Activated CD4-positive, alpha-beta T cell treated with anti-CD3 and anti-CD28 coated beads for 24 hours (primary cell): ENCODE data around the gene RANBP10.

Experiments used
- DNase-seq, 2 donors: peaks; one replicate each; pipeline ENCODE4 v3.0.0-alpha.2; 2020; ENCODE audit warnings: low read depth in 2 of 2

The RANBP10 gene

DNA sequence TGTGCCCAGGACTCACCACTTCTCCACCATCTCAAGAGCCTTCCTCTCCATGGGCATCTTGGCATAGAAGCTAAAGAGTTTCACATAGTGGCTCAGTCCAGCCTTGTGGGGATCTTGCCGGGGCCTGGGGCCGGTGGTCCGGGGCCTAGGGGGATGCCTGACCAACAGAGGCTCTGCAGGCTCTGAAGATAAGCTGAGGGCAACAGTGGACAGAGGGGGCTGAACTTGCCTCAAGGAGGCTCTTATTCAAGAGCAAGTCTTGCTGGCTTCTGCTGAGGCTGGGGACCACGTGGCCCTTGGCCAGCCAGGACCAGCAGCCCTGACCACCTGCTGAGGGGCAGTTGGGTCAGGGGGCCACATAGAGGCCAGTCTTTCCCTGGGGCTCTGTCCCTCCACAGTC is 22.3 kb upstream of the RANBP10 start:
- DNase-seq = no peak

DNA sequence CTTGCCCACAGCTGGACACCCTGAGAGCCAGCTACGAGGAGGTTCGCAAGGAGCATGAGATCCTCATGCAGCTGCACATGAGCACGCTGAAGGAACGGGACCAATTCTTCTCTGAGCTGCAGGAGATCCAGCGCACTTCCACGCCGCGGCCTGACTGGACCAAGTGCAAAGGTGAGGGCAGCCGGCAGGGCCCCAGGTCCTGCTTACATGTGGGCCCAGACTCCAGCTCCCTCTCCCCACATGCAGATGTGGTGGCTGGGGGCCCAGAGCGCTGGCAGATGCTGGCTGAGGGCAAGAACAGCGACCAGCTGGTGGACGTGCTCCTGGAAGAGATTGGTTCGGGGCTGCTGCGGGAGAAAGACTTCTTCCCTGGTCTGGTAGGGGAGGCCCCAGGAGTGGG is 19.5 kb upstream of the RANBP10 start:
- no peak for DNase-seq

DNA sequence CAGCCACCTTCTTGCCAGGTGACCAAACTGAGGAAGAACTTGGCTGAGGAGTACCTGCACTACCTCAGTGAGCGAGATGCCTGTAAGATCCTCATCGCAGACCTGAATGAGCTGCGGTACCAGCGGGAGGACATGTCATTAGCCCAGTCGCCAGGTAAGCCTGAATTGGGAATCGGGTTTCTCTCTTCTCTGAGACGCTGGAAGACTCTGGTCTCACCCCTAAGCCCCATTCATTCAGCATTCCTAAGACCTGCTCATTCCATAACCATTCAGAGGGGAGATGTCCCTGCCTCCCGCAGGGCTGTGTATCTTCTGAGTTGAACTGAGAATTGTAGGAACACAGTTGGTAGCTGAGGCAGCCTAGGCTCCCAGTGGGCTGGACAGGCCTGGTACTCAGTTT is 18.8 kb upstream of the RANBP10 start:
- no peak for DNase-seq

DNA sequence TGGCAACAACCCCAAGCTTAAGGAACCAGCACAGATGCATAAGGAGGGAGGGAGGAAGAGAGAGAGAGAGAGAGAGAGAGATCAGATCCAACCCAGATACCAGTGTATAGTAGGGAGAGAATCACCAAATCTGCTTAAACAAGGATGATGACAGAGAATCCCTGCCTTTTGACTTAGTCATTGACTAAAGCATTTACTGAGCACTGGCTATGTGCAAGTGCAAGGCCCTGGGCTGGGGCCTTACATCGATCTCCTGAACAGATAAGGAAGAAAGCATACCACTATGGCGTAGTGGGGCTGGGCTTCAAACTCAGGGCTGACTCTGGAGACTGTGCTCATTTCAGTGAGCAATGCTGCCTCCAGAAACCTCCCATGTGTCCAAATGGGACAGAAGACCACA is 16.2 kb upstream of the RANBP10 start:
- DNase-seq = no peak

DNA sequence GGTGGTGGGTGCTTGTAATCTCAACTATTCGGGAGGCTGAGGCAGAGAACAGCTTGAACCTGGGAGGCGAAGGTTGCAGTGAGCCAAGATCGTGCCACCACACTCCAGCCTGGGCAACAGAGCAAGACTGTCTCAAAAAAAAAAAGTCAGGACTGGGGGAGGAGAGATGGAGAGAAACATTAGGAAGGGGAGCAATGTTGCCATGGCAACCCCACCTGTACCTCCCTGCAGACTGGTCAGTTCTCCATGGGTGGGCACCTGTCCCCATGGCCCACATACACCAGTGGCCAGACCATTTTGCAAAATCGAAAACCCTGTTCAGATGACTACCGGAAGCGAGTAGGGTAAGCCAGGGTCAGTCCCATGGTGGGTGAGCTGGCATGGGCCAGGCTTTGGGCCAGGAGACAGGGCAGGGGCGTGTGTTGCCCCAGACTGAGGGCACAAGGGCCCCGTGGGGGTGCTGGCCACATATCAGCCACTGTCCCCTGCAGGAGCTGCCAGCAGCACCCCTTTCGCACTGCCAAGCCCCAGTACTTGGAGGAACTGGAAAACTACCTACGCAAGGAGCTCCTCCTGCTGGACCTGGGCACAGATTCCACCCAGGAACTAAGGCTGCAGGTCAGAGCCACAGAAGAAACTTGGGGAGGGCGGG is 14.4 kb upstream of the RANBP10 start:
- no peak for DNase-seq

DNA sequence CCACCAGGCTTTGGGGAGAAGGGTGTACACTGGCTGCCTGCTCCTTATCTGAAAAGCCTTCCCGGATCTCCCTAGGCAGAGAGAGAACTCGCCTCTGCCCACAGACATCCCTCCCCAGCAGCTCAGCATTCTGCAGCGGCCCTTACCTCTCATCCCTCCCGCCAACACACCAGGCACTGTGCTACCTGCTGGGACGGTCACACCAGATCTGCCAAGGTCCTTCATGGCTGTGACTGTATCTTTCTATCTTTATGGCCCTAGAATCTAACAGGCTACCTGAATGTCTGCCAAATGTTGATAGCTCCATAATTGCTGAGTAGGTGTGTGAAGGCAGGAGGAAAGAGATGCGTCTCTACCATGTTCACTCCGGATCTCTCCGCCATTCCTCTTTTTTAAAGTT is 8.2 kb upstream of the RANBP10 start:
- DNase-seq = no peak

DNA sequence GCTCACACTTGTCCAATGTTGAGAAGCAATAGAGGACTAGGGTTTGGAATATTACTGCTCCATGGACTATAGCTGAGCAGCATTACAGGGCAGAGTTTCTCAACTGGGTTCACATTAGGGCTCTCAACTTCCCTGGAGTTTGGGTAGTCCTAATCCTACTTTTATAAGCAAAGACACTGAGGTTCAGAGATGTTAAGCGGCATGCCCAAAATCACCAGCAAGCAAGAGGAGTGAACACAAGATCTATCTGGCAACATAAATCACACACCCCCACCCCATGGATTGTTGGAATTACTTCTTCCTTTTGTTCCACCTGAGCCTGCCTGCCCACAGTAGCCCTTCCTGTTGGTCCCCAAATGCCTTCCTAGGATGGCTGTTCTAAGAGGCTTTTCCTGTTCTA is 5.5 kb upstream of the RANBP10 start:
- DNase-seq = no peak

DNA sequence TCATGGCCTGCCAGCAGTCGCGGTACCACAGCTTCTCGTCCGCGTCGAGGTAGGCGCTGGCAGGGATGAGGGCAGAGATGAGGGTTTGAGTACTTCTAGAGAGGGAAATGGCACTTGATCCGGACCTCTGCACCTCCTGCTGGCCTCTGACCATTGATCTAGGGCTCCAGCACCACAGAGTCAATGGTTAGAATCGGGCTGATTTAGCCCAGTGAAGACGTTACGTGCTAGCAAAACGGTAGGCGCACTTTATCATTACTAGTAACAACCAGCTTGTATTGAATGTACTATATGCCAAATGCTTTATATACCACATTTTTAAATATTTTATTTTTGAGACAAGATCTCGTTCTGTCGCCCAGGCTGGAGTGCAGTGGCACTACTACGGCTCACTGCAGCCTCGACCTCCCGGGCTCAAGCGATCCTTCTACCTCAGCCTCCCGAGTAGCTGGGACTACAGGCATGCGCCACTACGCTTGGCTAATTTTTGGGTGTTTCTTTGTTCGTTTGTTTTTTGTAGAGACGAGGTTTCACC is 855 bp upstream of the RANBP10 start:
- no peak for DNase-seq

DNA sequence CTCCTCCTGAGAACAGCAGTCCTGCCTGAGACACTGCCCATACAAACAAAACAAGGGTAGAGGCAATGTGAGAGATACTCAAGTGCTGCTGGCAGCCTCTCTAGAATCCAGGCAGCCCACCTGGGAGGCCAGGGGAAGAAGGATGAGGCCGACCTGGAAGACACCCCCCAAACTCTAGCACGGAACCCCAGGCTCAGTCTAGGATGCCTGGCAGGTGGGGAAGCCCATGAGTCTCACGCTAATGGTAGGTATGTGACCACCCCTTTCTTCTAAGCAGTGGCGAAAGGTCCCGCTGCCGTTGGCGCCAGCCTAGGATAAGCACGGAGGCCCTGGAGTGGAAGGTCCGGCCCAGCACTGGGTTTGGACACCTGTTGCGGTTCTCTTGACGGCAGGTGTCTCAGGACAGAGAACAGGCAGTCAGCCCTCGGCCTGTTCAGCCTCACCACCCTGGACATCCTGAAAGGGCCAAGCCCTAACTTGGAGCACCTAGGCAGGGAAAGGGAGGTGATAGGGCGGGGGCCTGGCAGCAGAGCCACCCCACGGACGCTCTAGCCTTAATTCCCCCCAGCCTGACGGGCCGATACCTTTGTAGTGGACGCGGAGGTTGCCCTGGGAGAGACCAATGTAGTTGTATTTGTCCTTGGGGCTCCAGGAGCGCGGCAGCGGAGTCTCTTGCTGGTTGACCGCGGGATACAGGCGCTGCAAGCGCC is 487 bp downstream of the RANBP10 start:
- DNase-seq = no peak

DNA sequence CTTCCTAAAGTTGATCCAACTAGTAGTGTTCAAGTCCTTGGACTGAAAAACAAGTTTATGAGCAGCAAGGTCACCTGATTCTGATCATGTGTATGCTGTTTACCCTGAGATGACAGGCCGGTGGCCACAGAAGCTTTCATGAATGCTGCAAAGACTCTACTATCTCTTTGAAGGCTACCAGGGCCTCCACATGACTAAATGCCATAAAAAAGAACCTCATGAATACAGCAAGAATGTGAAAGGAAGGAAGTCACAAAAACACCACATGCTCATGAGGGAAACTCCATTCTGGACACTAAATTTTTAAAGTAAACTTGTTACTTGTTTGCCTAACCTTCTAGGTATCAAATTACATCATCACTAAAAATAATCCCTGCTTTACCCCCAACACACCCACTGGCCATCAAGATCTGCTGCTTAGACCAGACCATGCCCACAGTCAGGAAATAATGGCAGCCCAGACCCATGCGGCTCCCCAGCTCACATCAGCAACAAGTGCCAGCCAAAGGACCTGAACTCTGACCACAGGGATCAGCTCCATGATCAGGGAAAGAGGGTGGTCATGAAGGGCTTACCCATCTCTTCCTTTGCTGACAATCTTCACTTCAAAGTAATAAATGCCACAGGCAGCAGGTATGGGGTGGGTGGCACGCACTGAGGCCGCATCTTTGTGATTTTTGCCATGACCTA is 1.4 kb downstream of the RANBP10 start:
- DNase-seq = no peak

DNA sequence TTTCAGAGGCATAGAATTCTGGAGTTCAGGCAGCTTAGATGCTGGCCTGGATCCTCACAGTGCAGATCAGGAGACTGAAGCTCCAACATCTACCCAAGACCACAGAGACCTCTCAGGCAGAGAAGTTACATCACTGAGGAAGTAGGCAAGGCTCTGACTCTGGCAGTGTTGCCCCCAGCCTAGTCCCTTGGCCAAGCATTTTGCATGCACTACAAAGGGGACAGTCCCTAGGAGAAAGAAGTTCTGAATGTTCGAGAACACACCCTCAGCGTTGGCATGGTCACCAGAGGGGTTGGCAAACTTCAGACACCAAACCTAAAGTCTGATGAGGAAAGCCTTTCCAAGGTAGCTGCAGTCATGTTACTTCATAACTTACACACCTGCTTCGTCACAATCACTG is 2.5 kb downstream of the RANBP10 start:
- DNase-seq = no peak

DNA sequence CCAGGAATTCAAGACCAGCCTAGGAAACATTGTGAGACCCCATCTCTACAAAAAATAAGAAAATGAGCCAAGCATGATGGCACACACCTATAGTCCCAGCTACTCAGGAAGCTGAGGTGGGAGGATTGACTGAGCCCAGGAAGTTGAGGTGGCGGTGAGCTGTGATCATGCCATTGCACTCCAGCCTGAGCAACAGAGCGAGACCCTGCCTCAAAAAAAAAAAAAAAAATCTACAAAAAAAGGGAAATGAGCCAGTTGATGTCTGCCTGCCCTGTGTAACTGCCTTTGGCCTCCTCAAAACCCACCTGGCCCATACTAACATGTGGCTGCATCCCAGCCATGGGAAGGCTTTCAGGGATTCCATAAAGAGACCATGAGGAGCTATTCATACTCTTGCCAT is 4.5 kb downstream of the RANBP10 start:
- DNase-seq = no peak

DNA sequence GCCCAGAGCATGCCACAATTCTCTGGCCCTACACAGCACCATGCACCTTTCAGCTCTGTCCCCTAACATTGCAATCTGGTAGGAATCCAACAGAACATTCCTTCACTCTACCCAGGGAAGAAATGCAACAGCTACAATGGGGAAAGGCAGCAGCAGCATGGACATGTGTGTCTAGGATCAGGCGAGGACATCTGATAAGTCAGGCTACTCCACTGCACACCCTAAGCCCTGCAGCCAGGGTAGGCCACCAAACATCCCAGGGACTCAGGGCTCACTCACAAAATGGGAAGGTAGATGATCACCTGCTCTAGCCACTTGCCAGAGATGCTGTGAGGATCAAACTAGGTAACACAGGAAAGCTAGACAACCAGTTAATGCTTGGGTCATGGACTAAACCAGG is 5.1 kb downstream of the RANBP10 start:
- DNase-seq = no peak

DNA sequence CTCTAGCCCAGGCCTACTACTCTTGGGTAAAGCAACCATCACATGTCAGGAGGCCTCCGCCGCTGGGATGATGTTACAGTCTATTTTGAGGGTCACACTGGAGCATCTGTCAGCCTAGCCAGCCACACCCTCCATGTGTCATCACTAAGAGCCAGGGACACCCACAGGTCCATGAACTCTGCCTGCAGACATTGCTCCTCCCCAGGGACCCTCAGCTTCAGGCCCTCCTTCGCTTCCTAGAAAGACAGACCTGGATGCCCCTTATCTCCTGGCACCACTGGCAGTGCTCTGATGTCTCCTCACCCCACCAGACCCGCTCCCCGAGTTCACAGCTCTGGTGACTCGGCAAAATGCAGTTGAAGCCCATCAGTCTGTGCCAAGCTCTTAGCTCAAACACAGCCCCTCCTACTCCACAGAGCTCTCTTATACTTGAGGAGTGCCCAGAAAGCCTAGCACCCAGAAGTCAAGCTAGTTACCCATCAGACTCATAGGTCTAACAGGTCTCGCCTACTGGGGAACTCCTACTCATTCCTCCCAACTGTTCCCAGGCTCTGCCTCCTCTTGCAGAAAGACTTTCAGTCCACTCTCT is 5.9 kb downstream of the RANBP10 start:
- DNase-seq = no peak

DNA sequence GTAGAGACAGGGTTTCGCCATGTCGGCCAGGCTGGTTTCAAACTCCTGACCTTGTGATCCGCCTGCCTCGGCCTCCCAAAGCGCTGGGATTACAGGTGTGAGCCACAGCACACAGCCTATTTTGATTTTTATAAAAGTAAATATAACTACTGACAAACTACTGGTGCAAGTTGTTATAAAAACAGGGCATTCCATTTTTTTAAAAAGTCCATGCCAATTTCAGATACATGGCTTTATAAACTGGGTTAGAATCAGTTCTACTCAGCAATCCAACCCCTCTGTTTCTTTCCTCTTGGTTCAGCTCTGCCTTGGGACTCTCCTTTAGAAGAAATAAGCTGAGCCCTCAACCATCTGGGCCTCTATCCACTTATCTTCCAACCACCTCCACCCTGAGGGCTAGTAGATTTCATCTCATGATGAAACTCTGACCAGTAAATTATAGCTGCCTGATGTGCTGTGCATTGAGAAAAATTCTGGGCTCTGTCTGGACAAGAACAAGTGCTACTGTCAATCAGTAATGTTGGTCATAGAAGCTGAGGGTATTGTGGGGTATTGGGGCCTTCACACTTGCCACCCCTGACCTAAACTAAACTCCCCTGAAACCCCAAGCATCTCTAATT is 10.2 kb downstream of the RANBP10 start:
- DNase-seq = no peak

DNA sequence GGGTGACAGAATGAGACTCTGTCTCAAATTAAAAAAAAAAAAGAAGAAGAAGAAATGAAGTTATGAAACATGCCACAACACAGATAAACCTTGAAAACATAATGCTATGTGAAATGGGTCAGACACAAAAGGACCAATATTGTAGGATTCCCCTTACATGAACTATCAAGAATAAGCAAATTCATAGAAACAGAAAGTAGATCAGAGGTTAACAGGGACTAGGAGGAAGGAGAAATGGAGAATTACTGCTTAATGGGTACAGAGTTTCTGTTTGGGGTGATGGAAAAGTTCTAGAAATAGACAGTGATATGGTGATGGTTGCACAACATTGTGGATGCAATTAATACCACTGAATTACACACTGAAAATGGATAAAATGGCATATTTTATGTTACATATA is 16.3 kb downstream of the RANBP10 start:
- DNase-seq = no peak

DNA sequence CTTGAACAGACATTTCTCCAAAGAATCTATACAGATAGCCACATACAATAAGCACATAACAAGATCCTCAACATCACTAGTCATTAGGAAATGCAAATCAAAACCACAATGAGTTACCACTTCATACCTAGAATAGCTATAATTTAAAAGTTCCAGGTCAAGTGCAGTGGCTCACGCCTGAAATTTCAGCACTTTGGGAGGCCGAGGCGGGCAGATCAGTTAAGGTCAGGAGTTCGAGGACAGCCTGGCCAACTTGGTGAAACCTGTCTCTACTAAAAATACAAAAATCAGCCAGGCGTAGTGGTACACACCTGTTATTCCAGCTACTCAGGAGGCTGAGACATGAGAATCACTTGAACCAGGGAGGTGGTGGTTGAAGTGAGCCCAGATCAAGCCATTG is 19.9 kb downstream of the RANBP10 start:
- DNase-seq = no peak

DNA sequence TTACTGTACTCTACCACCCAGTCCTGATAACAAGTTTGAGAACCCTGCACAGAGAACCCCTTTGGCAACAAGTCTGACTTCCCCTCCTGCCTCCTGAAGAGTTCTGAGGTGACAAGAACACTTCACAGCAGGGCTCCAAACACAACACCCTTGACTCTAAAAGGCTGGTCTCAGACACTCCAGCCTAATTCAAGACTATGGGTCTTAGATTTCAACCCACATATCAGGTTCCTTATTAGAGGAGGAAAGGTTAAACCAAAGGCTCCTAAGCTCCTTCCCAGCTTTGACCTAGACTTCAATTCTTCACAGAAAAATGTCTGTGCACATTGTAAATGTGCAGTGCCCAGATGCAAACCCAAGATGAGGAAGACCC is 23.0 kb downstream of the RANBP10 start:
- DNase-seq = no peak

DNA sequence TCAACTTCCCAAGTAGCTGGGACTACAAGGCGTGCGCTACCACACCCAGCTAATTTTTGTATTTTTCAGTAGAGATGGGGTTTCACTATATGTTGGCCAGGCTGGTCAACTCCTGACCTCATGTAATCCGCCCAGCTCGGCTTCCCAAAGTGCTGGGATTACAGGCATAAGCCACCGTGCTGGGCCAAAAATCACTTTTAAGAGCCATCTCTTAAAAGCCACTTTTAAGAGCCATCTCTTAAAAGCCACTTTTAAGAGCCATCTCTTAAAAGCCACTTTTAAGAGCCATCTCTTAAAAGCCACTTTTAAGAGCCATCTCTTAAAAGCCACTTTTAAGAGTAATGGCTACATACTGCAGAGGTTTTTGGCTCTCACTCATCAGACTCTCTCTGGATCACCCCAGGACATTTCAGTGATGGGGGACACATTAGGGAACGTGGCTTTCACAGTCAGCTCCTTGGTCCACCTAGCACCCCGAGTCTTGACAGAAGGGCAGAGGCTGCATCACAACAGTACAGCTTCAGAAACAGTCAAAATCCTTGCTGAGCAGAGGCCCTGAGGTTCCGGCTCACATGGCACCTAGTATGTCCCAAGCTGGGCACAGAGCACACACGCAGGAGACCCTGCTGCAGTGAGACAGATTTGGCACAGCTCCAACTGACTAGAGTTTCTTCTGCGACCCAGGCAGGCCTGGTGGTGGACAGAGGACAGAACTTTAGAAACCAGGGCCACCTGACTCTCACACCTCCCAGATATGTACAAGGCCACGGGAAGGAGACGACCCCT is 23.6 kb downstream of the RANBP10 start:
- DNase-seq = no peak

DNA sequence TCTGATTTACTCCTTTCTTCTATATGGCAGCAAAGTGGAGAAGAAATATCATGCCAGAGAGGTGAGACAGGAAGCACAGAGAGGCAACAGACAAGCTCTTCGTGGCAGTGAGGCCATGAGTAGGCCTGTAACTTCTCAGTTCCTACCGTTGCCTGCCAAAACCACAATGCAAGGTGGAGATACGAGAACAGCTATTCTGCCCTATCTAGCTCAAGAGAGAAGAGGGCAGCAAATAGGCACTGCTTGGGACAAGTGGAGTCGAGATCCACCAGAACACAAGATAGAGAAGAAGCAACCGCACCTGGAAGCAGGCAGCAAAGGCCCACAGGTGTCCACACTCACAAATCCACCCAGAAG is 24.8 kb downstream of the RANBP10 start:
- DNase-seq = no peak

DNA sequence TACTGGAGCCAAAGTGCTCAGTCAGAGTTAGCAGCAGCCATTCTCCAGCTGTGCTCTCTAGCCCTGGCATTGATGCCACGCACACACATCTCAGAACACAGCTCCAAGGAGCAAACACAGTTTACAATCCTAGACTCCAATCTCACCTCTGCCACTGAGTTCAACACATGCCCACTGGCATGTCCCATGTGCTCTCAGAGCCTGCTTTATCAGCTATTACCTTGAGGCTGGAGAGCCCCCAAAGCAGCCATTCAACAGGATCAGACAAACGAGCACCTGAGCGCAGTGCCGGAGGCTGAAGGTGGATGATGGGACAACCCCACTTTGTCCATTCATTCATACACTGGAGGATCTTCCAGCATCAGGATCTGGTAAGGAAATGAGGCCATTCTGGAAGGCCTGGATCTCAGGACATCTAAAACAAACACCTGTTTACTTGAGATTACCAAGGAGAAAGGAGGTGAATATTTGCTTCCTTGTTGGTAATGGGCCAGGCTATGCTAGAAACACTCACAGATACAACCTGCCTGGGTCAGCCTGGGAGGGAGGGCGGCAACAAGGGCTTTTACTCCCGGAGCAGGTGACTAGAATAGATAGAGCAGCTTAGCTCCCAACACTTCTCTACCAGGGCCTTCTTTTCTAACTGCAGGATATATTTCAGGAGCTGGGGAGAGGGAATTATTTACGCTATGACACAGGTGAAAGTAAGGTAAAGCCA is 25.4 kb downstream of the RANBP10 start:
- no peak for DNase-seq
